RWPE1 (cell line): ENCODE measurements around the gene KCNJ10.
A peak's percentile ranks its signal among the peaks of the same experiment; 100 is the strongest.

ENCODE experiments used
- CTCF ChIA-PET: fragments of 350-600 bp; sonication (Branson Sonifier 250); formaldehyde crosslinking; extraction: SDS; loops from one replicate; lab custom pipeline; 2021; lab: Yijun Ruan, JAX
- POLR2A ChIA-PET: fragments of 400-600 bp; formaldehyde crosslinking; extraction: SDS; loops from one replicate; lab custom pipeline; 2020; ENCODE audit warnings: antibody characterized with exemption; ENCODE audit not compliant: low non-redundant PET; lab: Yijun Ruan, JAX
- DNase-seq: peaks from one replicate; pipeline ENCODE4 v3.0.0; 2012; ENCODE audit warnings: low spot score
- H3K27ac ChIP-seq: fragments of 450-650 bp; 2 replicates; pipeline ENCODE4 v1.5.1; 2017
- CTCF ChIP-seq: fragments of 450-650 bp; conservative IDR thresholded peaks from 2 replicates; pipeline ENCODE4 v1.5.1; 2017; ENCODE audit warnings: low read depth, mild to moderate bottlenecking

The KCNJ10 gene

GRCh38 chr1:160007577-160008200 is 62.3 kb downstream of the KCNJ10 start:
- no peak overlapping the region for H3K27ac ChIP-seq
- CTCF ChIA-PET: interaction anchor here (0.6 to 6.4 kb wide), 28 partner anchors 9 to 874 kb away, joined by 3 to 85 read pairs (median 4); partner anchors contain the start of gene IGSF9
- DNase-seq: peak; percentile 34
- TF ChIP-seq CTCF: peak; percentile 73
- POLR2A ChIA-PET: interaction anchor here (0.8 kb wide), 1 partner anchor 62 kb away, joined by 3 read pairs; the partner anchor contains the start of gene IGSF9

- DNase-seq: peak; percentile 84
- no peak overlapping the region for H3K27ac ChIP-seq
- peak; percentile 94 for TF ChIP-seq CTCF
- ChIA-PET POLR2A (no interaction called here), CTCF (interaction anchor here (0.5 to 6.4 kb wide), 26 partner anchors 10 to 337 kb away, joined by 3 to 85 read pairs (median 4); partner anchors contain the start of gene IGSF9)
Observed at GRCh38 chr1:160006312-160006940, 63.5 kb downstream of the KCNJ10 start.

- CTCF ChIA-PET: interaction anchor here (1.1 to 6.4 kb wide), 7 partner anchors 16 to 206 kb away, joined by 4 to 85 read pairs (median 12); partner anchors contain the start of gene IGSF9
- no peak for DNase-seq
- no peak overlapping the region for H3K27ac ChIP-seq
- POLR2A ChIA-PET: no interaction called here
- no peak for TF ChIP-seq CTCF
Observed at GRCh38 chr1:160005070-160005469, 64.9 kb downstream of the KCNJ10 start.

- no peak for DNase-seq
- POLR2A ChIA-PET: no interaction called here
- CTCF ChIA-PET: interaction anchor here (0.8 to 6.4 kb wide), 4 partner anchors 70 to 205 kb away, joined by 4 to 85 read pairs (median 5); no protein-coding TSS in a partner anchor
- H3K27ac ChIP-seq: peak overlapping the region; percentile 28; the same call in 1 of the 2 replicates
- no peak for TF ChIP-seq CTCF
Observed at GRCh38 chr1:160004425-160004824, 65.5 kb downstream of the KCNJ10 start.

- ChIA-PET POLR2A (no interaction called here), CTCF (interaction anchor here (0.5 to 6.4 kb wide), 5 partner anchors 69 to 205 kb away, joined by 3 to 85 read pairs (median 4); no protein-coding TSS in a partner anchor)
- TF ChIP-seq CTCF: no peak
Observed at GRCh38 chr1:160004001-160004400, 66.0 kb downstream of the KCNJ10 start.

GRCh38 chr1:160001440-160001839 is 68.5 kb downstream of the KCNJ10 start:
- DNase-seq: no peak
- POLR2A ChIA-PET: no interaction called here
- H3K27ac ChIP-seq: no peak overlapping the region
- CTCF ChIA-PET: interaction anchor here (0.6 kb wide), 1 partner anchor 921 kb away, joined by 3 read pairs; no protein-coding TSS in a partner anchor
- no peak for TF ChIP-seq CTCF

More at GRCh38 chr1:160004001-160004400, 66.0 kb downstream of the KCNJ10 start:
- DNase-seq: peak; percentile 32
- H3K27ac ChIP-seq: peak overlapping the region; percentile 28; the same call in 1 of the 2 replicates
